ENCODE data around the gene BMPR1B.
"Not testable (repeated sequence)": the region's sequence is repeated elsewhere in the genome, so short reads cannot be mapped to it uniquely, and the experiment has no call there.

The BMPR1B gene

GRCh38 chr4:94841166-94841863, 83.6 kb downstream of the BMPR1B start:
- not testable (repeated sequence) for H3K4me1 ChIP-seq (ENCODE audit: control insufficient read depth in 1 of 2, insufficient read depth in 2 of 2, low read length in 2 of 2); H3K4me3 ChIP-seq (ENCODE audit: low read depth in 1 of 2, low read length in 2 of 2); H3K27ac ChIP-seq (ENCODE audit: low read length); H3K36me3 ChIP-seq (ENCODE audit: control insufficient read depth in 1 of 2, insufficient read depth in 2 of 2, low read length in 2 of 2); H3K9me3 ChIP-seq (ENCODE audit: control insufficient read depth in 1 of 2, low read length in 2 of 2); H3K27me3 ChIP-seq (ENCODE audit: low read depth, low read length)

DNA sequence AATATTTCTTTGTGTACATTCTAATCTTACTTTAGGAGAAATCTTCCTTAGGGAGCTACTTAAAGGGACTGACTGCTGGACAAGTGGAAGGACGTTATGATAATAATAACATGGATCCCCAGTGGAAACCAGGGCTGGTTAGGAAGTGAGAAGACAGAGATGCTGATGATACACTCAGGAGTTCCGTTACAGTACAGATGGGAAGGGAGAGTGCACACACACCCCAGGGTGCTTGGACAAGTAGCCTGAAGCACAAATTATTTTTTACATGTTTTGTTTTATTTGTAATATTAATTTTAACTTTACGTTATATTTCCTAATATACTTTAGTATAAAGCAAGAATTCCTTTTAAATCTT, 84.1 kb downstream of the BMPR1B start:
- Histone ChIP-seq H3K36me3 (ENCODE audit: control insufficient read depth in 1 of 2, insufficient read depth in 2 of 2, low read length in 2 of 2) (no peaks in the 10 kb centered on the region), H3K27me3 (ENCODE audit: low read depth, low read length) (no peaks in the 10 kb centered on the region), H3K27ac (ENCODE audit: low read length) (no peak overlapping the region), H3K9me3 (ENCODE audit: control insufficient read depth in 1 of 2, low read length in 2 of 2) (no peaks in the 10 kb centered on the region), H3K4me1 (ENCODE audit: control insufficient read depth in 1 of 2, insufficient read depth in 2 of 2, low read length in 2 of 2) (no peaks in the 10 kb centered on the region), H3K4me3 (ENCODE audit: low read depth in 1 of 2, low read length in 2 of 2) (no peak overlapping the region)

DNA sequence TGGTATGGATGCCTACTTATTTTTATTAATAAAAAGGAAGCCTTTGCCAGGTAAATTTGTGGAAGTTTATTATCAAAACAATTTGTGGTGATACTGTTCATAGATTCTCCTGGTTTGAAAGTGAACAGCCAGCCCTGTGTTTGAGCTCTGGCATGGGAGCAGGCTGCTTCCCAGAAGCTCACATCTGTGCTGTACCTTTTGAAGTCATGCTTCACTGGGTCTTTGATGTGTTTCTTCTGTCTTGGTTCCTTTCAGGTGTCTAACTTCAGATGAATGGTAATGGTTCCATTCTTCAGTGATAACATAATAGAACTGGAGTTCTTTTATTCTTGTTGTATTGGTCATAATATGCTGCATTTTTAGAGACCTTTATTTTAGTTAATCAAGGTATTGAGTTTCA, 85.5 kb downstream of the BMPR1B start:
- H3K27ac ChIP-seq (ENCODE audit: low read length) = no peak overlapping the region
- H3K4me3 ChIP-seq (ENCODE audit: low read depth in 1 of 2, low read length in 2 of 2) = no peak overlapping the region
- H3K9me3 ChIP-seq (ENCODE audit: control insufficient read depth in 1 of 2, low read length in 2 of 2) = no peaks in the 10 kb centered on the region
- no peaks in the 10 kb centered on the region for H3K4me1 ChIP-seq (ENCODE audit: control insufficient read depth in 1 of 2, insufficient read depth in 2 of 2, low read length in 2 of 2)
- no peaks in the 10 kb centered on the region for H3K36me3 ChIP-seq (ENCODE audit: control insufficient read depth in 1 of 2, insufficient read depth in 2 of 2, low read length in 2 of 2)
- no peaks in the 10 kb centered on the region for H3K27me3 ChIP-seq (ENCODE audit: low read depth, low read length)

- no peaks in the 10 kb centered on the region for H3K27me3 ChIP-seq (ENCODE audit: low read depth, low read length)
- no peaks in the 10 kb centered on the region for H3K9me3 ChIP-seq (ENCODE audit: control insufficient read depth in 1 of 2, low read length in 2 of 2)
- no peaks in the 10 kb centered on the region for H3K4me1 ChIP-seq (ENCODE audit: control insufficient read depth in 1 of 2, insufficient read depth in 2 of 2, low read length in 2 of 2)
- no peak overlapping the region for H3K27ac ChIP-seq (ENCODE audit: low read length)
- H3K4me3 ChIP-seq (ENCODE audit: low read depth in 1 of 2, low read length in 2 of 2) = no peak overlapping the region
- H3K36me3 ChIP-seq (ENCODE audit: control insufficient read depth in 1 of 2, insufficient read depth in 2 of 2, low read length in 2 of 2) = no peaks in the 10 kb centered on the region
Observed at GRCh38 chr4:94848326-94848725, 90.6 kb downstream of the BMPR1B start.

DNA sequence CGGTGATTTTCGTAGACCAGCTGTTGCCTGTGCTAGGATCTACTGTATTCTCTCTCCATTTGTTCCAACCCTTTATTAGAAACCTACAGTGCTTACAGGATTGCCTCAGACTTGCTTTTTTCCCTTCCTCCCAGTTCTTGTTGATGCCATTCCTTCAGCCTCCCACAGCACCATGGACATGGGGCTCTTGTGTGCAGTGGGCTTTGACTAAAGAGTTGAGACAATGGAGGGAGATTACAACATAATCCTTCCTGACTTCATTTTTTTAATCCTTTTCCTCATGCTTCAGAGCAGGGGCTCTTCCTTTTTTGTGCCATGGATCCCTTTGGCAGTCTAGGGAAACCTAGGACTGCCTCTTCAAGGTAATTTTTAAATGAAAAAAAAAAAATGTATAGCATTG, 92.1 kb downstream of the BMPR1B start:
- no peak overlapping the region for H3K4me3 ChIP-seq (ENCODE audit: low read depth in 1 of 2, low read length in 2 of 2)
- H3K9me3 ChIP-seq (ENCODE audit: control insufficient read depth in 1 of 2, low read length in 2 of 2) = no peaks in the 10 kb centered on the region
- H3K27me3 ChIP-seq (ENCODE audit: low read depth, low read length) = no peaks in the 10 kb centered on the region
- H3K36me3 ChIP-seq (ENCODE audit: control insufficient read depth in 1 of 2, insufficient read depth in 2 of 2, low read length in 2 of 2) = no peaks in the 10 kb centered on the region
- H3K4me1 ChIP-seq (ENCODE audit: control insufficient read depth in 1 of 2, insufficient read depth in 2 of 2, low read length in 2 of 2) = no peaks in the 10 kb centered on the region
- no peak overlapping the region for H3K27ac ChIP-seq (ENCODE audit: low read length)

GRCh38 chr4:94852616-94853015, 94.9 kb downstream of the BMPR1B start:
- H3K36me3 ChIP-seq (ENCODE audit: control insufficient read depth in 1 of 2, insufficient read depth in 2 of 2, low read length in 2 of 2) = no peaks in the 10 kb centered on the region
- no peaks in the 10 kb centered on the region for H3K4me1 ChIP-seq (ENCODE audit: control insufficient read depth in 1 of 2, insufficient read depth in 2 of 2, low read length in 2 of 2)
- no peak overlapping the region for H3K27ac ChIP-seq (ENCODE audit: low read length)
- no peaks in the 10 kb centered on the region for H3K27me3 ChIP-seq (ENCODE audit: low read depth, low read length)
- no peaks in the 10 kb centered on the region for H3K9me3 ChIP-seq (ENCODE audit: control insufficient read depth in 1 of 2, low read length in 2 of 2)
- H3K4me3 ChIP-seq (ENCODE audit: low read depth in 1 of 2, low read length in 2 of 2) = no peak overlapping the region

GRCh38 chr4:94856030-94856429, 98.3 kb downstream of the BMPR1B start:
- Histone ChIP-seq H3K27ac (ENCODE audit: low read length) (no peak overlapping the region), H3K9me3 (ENCODE audit: control insufficient read depth in 1 of 2, low read length in 2 of 2) (no peaks in the 10 kb centered on the region), H3K4me3 (ENCODE audit: low read depth in 1 of 2, low read length in 2 of 2) (no peak overlapping the region), H3K36me3 (ENCODE audit: control insufficient read depth in 1 of 2, insufficient read depth in 2 of 2, low read length in 2 of 2) (no peaks in the 10 kb centered on the region), H3K4me1 (ENCODE audit: control insufficient read depth in 1 of 2, insufficient read depth in 2 of 2, low read length in 2 of 2) (no peaks in the 10 kb centered on the region), H3K27me3 (ENCODE audit: low read depth, low read length) (no peaks in the 10 kb centered on the region)

- Histone ChIP-seq H3K4me1 (ENCODE audit: control insufficient read depth in 1 of 2, insufficient read depth in 2 of 2, low read length in 2 of 2) (no peaks in the 10 kb centered on the region), H3K9me3 (ENCODE audit: control insufficient read depth in 1 of 2, low read length in 2 of 2) (no peaks in the 10 kb centered on the region), H3K4me3 (ENCODE audit: low read depth in 1 of 2, low read length in 2 of 2) (no peak overlapping the region), H3K27ac (ENCODE audit: low read length) (no peak overlapping the region), H3K36me3 (ENCODE audit: control insufficient read depth in 1 of 2, insufficient read depth in 2 of 2, low read length in 2 of 2) (no peaks in the 10 kb centered on the region), H3K27me3 (ENCODE audit: low read depth, low read length) (no peaks in the 10 kb centered on the region)
Observed at GRCh38 chr4:94870146-94870545, 112.4 kb downstream of the BMPR1B start.

DNA sequence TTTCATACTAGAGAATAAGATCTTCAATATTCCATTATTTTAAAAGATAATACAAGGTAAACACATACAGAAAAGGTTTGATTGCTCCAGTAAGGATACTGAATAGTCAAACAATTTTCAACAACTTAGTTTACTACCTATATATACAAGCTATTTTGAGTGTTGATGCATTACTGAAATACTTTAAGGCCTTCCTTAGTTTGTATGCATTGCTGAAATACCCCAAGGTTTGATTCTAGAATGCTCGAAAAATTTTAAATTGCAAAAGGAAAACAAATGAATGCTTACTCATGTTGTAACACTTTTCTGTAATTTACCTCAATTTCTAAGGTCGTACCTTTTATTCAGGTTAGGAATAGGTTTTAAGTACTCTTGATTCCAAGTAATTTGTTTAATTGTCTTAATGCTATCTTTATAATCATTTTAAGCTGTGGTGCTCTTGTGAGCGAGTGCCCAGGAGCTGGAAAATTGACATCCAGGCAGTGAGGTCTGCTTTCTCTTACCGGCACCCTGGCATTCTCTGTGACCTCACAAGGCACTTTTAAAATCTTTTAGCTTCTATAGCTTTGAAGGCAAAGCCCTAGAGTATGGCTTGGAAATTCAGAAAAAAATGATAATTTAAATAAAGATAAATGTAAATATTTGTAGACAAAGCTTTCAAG, 114.0 kb downstream of the BMPR1B start:
- H3K4me1 ChIP-seq (ENCODE audit: control insufficient read depth in 1 of 2, insufficient read depth in 2 of 2, low read length in 2 of 2) = no peaks in the 10 kb centered on the region
- H3K27me3 ChIP-seq (ENCODE audit: low read depth, low read length) = no peaks in the 10 kb centered on the region
- no peaks in the 10 kb centered on the region for H3K36me3 ChIP-seq (ENCODE audit: control insufficient read depth in 1 of 2, insufficient read depth in 2 of 2, low read length in 2 of 2)
- H3K4me3 ChIP-seq (ENCODE audit: low read depth in 1 of 2, low read length in 2 of 2) = no peak overlapping the region
- H3K9me3 ChIP-seq (ENCODE audit: control insufficient read depth in 1 of 2, low read length in 2 of 2) = no peaks in the 10 kb centered on the region
- H3K27ac ChIP-seq (ENCODE audit: low read length) = no peak overlapping the region

GRCh38 chr4:94877973-94878372, 120.2 kb downstream of the BMPR1B start:
- H3K4me1 ChIP-seq (ENCODE audit: control insufficient read depth in 1 of 2, insufficient read depth in 2 of 2, low read length in 2 of 2) = no peaks in the 10 kb centered on the region
- H3K4me3 ChIP-seq (ENCODE audit: low read depth in 1 of 2, low read length in 2 of 2) = no peak overlapping the region
- H3K9me3 ChIP-seq (ENCODE audit: control insufficient read depth in 1 of 2, low read length in 2 of 2) = no peaks in the 10 kb centered on the region
- no peaks in the 10 kb centered on the region for H3K36me3 ChIP-seq (ENCODE audit: control insufficient read depth in 1 of 2, insufficient read depth in 2 of 2, low read length in 2 of 2)
- H3K27me3 ChIP-seq (ENCODE audit: low read depth, low read length) = no peaks in the 10 kb centered on the region
- H3K27ac ChIP-seq (ENCODE audit: low read length) = no peak overlapping the region

- Histone ChIP-seq H3K36me3 (ENCODE audit: control insufficient read depth in 1 of 2, insufficient read depth in 2 of 2, low read length in 2 of 2) (no peaks in the 10 kb centered on the region), H3K9me3 (ENCODE audit: control insufficient read depth in 1 of 2, low read length in 2 of 2) (no peaks in the 10 kb centered on the region), H3K27me3 (ENCODE audit: low read depth, low read length) (no peaks in the 10 kb centered on the region), H3K27ac (ENCODE audit: low read length) (no peak overlapping the region), H3K4me1 (ENCODE audit: control insufficient read depth in 1 of 2, insufficient read depth in 2 of 2, low read length in 2 of 2) (no peaks in the 10 kb centered on the region), H3K4me3 (ENCODE audit: low read depth in 1 of 2, low read length in 2 of 2) (no peak overlapping the region)
Observed at GRCh38 chr4:94880956-94881355, 123.2 kb downstream of the BMPR1B start.

DNA sequence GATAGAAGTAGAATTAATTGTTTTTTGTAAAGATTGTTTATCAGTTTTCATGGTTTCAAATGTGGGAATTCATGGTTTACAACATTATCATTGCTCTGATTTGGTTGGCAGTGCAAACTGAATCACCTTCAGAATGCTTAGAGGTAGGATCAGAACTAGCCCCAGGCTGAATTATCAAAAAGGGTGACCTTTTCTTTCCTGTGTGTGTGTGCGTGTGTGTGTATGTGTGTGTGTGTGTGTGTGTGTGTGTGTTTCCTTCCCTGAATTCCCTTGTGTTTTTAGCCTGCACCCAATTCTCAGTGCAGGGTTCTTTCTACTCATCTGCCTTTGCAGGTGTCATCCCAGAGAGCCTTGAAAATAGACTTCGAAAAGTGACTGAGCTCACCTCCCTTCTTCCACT, 125.0 kb downstream of the BMPR1B start:
- Histone ChIP-seq H3K4me1 (ENCODE audit: control insufficient read depth in 1 of 2, insufficient read depth in 2 of 2, low read length in 2 of 2) (no peaks in the 10 kb centered on the region), H3K9me3 (ENCODE audit: control insufficient read depth in 1 of 2, low read length in 2 of 2) (no peaks in the 10 kb centered on the region), H3K27ac (ENCODE audit: low read length) (no peak overlapping the region), H3K36me3 (ENCODE audit: control insufficient read depth in 1 of 2, insufficient read depth in 2 of 2, low read length in 2 of 2) (no peaks in the 10 kb centered on the region), H3K4me3 (ENCODE audit: low read depth in 1 of 2, low read length in 2 of 2) (no peak overlapping the region), H3K27me3 (ENCODE audit: low read depth, low read length) (no peaks in the 10 kb centered on the region)
